GM19025 (cell line): Measurements from ENCODE around the gene SLX1A.
A peak's percentile ranks its signal among the peaks of the same experiment; 100 is the strongest.
"Not testable (repeated sequence)": the region's sequence is repeated elsewhere in the genome, so short reads cannot be mapped to it uniquely, and the experiment has no call there.

Source experiments
- ATAC-seq: cut with Tn5 transposase; IDR thresholded peaks from one replicate; pipeline ENCODE4 v1.9.1; 2021; ENCODE audit warnings: mild to moderate bottlenecking, low read depth, moderate library complexity; ENCODE audit not compliant: unreplicated experiment

The SLX1A gene

DNA sequence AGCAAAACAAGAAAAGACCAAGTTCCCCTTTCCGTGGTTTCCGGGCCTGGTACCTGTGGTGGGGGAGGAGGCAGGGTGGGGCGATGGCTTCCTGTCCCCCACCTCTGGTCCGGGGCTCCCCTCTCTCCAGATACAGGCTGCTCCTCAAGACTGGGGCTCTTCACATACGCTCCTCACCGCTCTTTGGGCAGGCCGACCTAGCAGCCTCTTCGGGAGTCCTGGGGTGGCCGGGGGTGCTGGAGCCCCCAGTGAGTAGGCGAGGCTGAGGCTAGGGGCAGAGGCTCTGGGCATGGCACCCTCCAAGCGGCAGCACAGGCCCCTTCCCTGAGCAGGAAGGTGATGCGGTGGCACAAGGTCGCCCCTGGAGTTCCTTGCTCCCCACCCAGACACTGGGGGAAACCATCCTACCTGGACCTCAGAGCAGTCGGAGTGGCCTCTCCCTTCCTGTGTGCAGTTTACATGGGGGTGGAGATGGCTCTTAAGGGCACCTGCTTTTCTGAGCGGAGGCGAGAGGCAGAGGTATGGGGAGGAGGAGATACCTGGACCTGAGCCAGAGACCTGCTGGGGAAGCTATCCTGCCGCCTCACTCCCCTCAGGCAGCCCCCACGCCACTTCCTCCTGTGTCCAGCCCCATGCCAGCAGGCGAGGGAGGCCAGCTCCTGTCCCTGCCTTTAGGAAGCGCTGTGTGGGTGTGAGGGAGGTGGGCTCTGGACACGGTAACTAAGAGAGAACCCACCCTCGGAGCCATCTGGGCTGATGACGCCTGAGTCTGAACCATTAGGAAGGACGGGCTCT, 9.4 kb upstream of the SLX1A start:
- no peak for ATAC-seq

GRCh38 chr16:30184891-30185682, 8.6 kb upstream of the SLX1A start:
- ATAC-seq, result no peak

GRCh38 chr16:30185683-30186421, 7.8 kb upstream of the SLX1A start:
- ATAC-seq, result no peak

DNA sequence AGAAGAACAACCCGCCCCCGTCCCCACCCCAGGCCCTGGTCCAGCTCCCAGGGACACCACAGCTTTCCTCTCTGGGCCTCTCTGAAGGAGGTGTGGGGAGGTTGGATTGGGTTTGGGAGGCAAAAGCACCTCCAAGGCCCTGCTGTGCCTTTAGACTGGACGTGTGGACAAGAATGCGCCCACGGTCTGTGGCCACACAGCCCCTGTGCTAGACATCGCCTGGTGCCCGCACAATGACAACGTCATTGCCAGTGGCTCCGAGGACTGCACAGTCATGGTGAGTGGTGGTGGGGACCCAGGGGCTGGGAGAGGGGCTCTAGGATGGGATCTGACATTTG, 7.3 kb upstream of the SLX1A start:
- no peak for ATAC-seq

- ATAC-seq, result no peak
Measured at GRCh38 chr16:30186782-30187555, 6.7 kb upstream of the SLX1A start.

DNA sequence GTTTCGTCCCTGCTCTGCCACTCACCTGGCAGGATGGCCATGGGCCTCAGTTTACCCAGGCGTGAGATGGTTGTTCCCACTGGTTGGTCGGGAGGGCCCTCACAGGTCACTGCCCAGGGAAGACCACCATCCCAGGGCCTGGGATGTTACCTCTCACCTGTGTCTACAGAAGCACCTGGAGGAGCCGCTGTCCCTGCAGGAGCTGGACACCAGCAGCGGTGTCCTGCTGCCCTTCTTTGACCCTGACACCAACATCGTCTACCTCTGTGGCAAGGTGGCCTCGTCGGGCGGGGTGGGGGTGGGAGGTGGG, 6.2 kb upstream of the SLX1A start:
- ATAC-seq, result no peak

DNA sequence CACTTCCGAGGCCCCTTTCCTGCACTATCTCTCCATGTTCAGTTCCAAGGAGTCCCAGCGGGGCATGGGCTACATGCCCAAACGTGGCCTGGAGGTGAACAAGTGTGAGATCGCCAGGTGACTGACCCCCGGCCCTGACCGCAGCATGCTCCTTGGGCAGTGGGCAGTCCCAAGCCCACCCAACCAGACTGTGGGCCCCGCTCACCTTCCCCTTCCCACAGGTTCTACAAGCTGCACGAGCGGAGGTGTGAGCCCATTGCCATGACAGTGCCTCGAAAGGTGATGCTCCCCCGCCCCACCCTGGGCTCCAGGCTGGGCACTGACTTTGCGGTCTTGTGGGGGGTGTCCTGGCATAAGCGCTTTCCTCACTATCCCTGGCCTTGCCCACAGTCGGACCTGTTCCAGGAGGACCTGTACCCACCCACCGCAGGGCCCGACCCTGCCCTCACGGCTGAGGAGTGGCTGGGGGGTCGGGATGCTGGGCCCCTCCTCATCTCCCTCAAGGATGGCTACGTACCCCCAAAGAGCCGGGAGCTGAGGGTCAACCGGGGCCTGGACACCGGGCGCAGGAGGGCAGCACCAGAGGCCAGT, 5.6 kb upstream of the SLX1A start:
- no peak for ATAC-seq

GRCh38 chr16:30191158-30191557, 2.5 kb upstream of the SLX1A start:
- ATAC-seq, result not testable (repeated sequence)

GRCh38 chr16:30193098-30193497, 577 bp upstream of the SLX1A start:
- not testable (repeated sequence) for ATAC-seq

- ATAC-seq, result peak; percentile 49
Measured at GRCh38 chr16:30194172-30194925, 674 bp downstream of the SLX1A start.

- ATAC-seq, result not testable (repeated sequence)
Measured at GRCh38 chr16:30197001-30197400, 3.3 kb downstream of the SLX1A start.

DNA sequence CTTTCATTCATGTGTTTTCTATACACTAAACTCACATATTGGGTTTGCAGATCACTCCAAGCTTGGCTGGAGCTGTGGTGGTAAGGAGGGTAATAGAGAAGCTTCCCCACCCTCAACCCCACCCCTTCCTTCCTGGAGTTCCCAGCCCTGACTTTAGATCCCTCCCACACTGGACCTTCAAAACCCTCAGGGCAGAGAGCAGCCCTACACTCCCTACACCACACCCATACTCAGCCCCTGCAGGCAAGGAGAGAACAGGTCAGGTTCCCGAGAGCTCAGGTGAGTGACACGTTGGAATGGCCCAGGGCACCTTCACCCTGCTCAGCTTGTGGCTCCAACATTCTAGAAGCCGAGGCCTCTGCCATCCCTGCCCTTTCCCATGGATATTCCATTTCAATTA, 5.4 kb downstream of the SLX1A start, which contains the start of gene SULT1A3:
TSS of gene SULT1A3 (plus strand) at position 207 of the 400 bp plus-strand sequence. CDS start 1,474 bp downstream, outside the sequence.
- not testable (repeated sequence) for ATAC-seq

DNA sequence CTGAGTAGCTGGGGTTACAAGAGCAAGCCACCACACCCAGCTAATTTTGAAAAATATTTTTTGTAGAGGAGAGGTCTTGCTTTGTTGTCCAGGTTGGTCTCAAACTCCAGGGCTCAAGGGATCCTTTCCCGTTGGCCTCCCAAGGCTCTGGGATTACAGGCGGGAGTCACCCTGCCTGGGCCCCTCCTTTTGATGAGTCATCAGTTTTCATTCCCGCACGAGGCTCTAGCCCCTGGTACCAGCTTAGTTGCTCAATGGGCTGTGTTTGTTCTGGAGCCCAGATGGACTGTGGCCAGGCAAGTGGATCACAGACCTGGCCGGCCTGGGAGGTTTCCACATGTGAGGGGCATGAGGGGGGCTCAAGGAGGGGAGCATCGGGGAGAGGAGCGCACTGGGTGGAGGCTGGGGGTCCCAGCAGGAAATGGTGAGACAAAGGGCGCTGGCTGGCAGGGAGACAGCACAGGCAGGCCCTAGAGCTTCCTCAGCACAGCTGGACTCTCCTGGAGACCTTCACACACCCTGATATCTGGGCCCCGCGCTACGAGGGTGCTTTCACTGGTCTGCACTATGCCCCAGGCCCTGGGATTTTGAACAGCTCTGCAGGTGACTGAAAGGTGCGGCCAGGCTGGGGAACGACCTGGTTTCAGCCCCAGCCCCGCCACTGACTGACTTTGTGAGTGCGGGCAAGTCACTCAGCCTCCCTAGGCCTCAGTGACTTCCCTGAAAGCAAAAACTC, 6.1 kb downstream of the SLX1A start:
- ATAC-seq, result not testable (repeated sequence)

GRCh38 chr16:30205541-30206236, 12.0 kb downstream of the SLX1A start:
- not testable (repeated sequence) for ATAC-seq

- not testable (repeated sequence) for ATAC-seq
Measured at GRCh38 chr16:30206252-30206651, 12.6 kb downstream of the SLX1A start.

- not testable (repeated sequence) for ATAC-seq
Measured at GRCh38 chr16:30207063-30207704, 13.5 kb downstream of the SLX1A start.

DNA sequence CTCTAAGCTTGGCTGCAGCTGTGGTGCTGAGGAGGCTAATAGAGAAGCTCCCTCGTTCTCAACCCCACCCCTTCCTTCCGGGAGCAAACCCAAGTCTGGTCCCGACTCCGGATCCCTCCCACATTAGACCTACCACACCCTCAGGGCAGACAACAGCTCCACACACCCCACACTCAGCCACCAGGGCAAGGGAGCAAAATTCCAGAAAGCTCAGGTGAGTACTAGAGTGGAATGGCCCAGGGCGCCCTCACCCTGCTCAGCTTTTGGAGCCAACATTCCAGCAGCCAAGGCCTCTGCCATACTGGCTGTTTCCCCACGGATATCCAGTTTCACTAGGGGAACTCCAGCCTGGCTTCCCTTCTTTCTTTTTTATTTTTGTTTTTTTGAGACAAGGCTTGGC, 15.4 kb downstream of the SLX1A start:
- not testable (repeated sequence) for ATAC-seq

GRCh38 chr16:30211414-30211813, 17.7 kb downstream of the SLX1A start:
- not testable (repeated sequence) for ATAC-seq
